ENCODE results near the gene TNFRSF11A. TPM values are rescaled to one million over a fixed set of nuclear protein-coding genes. Genes with fewer than 3 reads are reported as not detected.
A peak's percentile ranks its signal among the peaks of the same experiment; 100 is the strongest.

TNFRSF11A gene
- total RNA-seq, 1 donor, result under 0.01 TPM

- no peak overlapping the region for H3K4me3 ChIP-seq (ENCODE audit: insufficient read depth, low read length)
- H4K20me1 ChIP-seq (ENCODE audit: insufficient read depth, low read length), result no peaks in the 10 kb centered on the region
- no peak overlapping the region for H2AFZ ChIP-seq (ENCODE audit: low read length)
- peaks cover 16% of the 10 kb centered on the region for H3K4me1 ChIP-seq (ENCODE audit: insufficient read depth, low read length)
- no peaks in the 10 kb centered on the region for H3K79me2 ChIP-seq (ENCODE audit: insufficient read depth, low read length)
- H3K4me2 ChIP-seq (ENCODE audit: insufficient read depth, low read length), result no peak overlapping the region
- H3K27ac ChIP-seq (ENCODE audit: low read depth, low read length), result no peak overlapping the region
- H3K36me3 ChIP-seq (ENCODE audit: insufficient read depth, low read length), result no peaks in the 10 kb centered on the region
- peaks cover 71% of the 10 kb centered on the region for H3K27me3 ChIP-seq (ENCODE audit: insufficient read depth, low read length)
- no peak for DNase-seq (ENCODE audit: insufficient read length, low spot score, missing footprints)
- no peaks in the 10 kb centered on the region for H3K9me3 ChIP-seq (ENCODE audit: low read depth, low read length)
- no peak for TF ChIP-seq CTCF (IDR thresholded peaks at IDR 0.05; ENCODE audit: extremely low read depth, low read depth, low read length)
Measured at GRCh38 chr18:62324181-62324828, 805 bp upstream of the TNFRSF11A start.

- Histone ChIP-seq H4K20me1 (ENCODE audit: insufficient read depth, low read length) (no peaks in the 10 kb centered on the region), H3K36me3 (ENCODE audit: insufficient read depth, low read length) (no peaks in the 10 kb centered on the region), H3K4me2 (ENCODE audit: insufficient read depth, low read length) (peak overlapping the region; percentile 80), H3K4me3 (ENCODE audit: insufficient read depth, low read length) (peak overlapping the region; percentile 57), H3K27me3 (ENCODE audit: insufficient read depth, low read length) (peaks cover 68% of the 10 kb centered on the region), H2AFZ (ENCODE audit: low read length) (peak overlapping the region; percentile 77), H3K4me1 (ENCODE audit: insufficient read depth, low read length) (peaks cover 29% of the 10 kb centered on the region), H3K79me2 (ENCODE audit: insufficient read depth, low read length) (no peaks in the 10 kb centered on the region), H3K9me3 (ENCODE audit: low read depth, low read length) (no peaks in the 10 kb centered on the region), H3K27ac (ENCODE audit: low read depth, low read length) (no peak overlapping the region)
- no peak for TF ChIP-seq CTCF (IDR thresholded peaks at IDR 0.05; ENCODE audit: extremely low read depth, low read depth, low read length)
- peak; percentile 88 for DNase-seq (ENCODE audit: insufficient read length, low spot score, missing footprints)
Measured at GRCh38 chr18:62325806-62326645, 916 bp downstream of the TNFRSF11A start.

- no peak for DNase-seq (ENCODE audit: insufficient read length, low spot score, missing footprints)
- Histone ChIP-seq H2AFZ (ENCODE audit: low read length) (no peak overlapping the region), H3K4me3 (ENCODE audit: insufficient read depth, low read length) (no peak overlapping the region), H3K36me3 (ENCODE audit: insufficient read depth, low read length) (no peaks in the 10 kb centered on the region), H3K4me1 (ENCODE audit: insufficient read depth, low read length) (peaks cover 37% of the 10 kb centered on the region), H4K20me1 (ENCODE audit: insufficient read depth, low read length) (no peaks in the 10 kb centered on the region), H3K27me3 (ENCODE audit: insufficient read depth, low read length) (peaks cover 62% of the 10 kb centered on the region), H3K4me2 (ENCODE audit: insufficient read depth, low read length) (no peak overlapping the region), H3K9me3 (ENCODE audit: low read depth, low read length) (no peaks in the 10 kb centered on the region), H3K79me2 (ENCODE audit: insufficient read depth, low read length) (no peaks in the 10 kb centered on the region), H3K27ac (ENCODE audit: low read depth, low read length) (no peak overlapping the region)
- no peak for TF ChIP-seq CTCF (IDR thresholded peaks at IDR 0.05; ENCODE audit: extremely low read depth, low read depth, low read length)
Measured at GRCh38 chr18:62326646-62327348, 1.7 kb downstream of the TNFRSF11A start.

Measured in osteoblast (primary cell).